Activated CD8-positive, alpha-beta memory T cell treated with anti-CD3 and anti-CD28 coated beads, Interleukin-2, amount 50 U/mL, for 1 hour (primary cell): ENCODE results near the gene CNTNAP2.

Experiments
- DNase-seq: peaks from one replicate; pipeline ENCODE4 v3.0.0-alpha.2; 2020; ENCODE audit errors: extremely low read depth

Gene CNTNAP2

GRCh38 chr7:147937428-147937827, 1820.8 kb downstream of the CNTNAP2 start:
- no peak for DNase-seq

DNA sequence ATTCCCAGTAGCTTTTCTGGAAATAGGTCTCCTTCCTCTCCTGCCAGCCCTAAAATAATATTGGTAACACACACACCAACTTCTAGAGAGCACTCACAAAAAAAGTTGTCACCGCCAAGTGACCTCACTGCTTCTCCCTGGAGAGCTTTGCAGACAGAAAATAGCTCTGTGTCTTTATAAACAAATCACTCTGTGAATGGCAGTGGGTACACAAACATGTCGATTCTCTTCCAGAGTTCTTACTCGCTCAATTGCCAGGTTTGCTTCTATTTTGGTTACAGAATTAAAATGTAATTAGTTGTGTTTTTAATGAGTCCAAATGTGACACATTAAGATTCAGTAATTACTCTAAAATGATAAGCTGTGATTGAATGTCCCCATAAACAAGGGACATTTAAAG, 1824.8 kb downstream of the CNTNAP2 start:
- DNase-seq: no peak

GRCh38 chr7:147944321-147944720, 1827.7 kb downstream of the CNTNAP2 start:
- DNase-seq: no peak

GRCh38 chr7:147952918-147953317, 1836.3 kb downstream of the CNTNAP2 start:
- DNase-seq: no peak

- no peak for DNase-seq
These were observed 1851.5 kb downstream of the CNTNAP2 start for GRCh38 chr7:147968046-147968610.

DNA sequence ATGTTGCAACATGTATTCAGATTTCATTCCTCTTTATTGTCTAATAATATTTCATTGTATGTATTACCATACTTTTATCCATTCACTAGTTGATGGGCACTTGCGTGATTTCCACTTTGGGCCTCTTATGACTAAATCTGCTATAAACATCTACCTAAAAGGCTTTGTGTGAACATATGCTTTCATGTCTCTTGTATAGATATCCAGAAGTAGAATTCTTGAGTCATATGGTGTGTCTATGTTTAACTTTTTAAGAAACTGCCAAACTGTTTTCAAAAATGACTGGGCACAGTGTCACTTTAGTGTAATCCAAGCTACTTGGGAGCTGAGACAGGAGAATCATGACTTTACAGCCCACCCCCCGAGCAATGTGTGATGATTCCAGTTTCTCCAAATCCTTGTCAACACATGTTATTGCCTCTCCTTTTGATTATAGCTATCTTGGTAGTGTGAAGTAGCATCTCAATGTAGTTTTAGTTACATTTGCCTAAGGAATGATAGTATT, 1855.1 kb downstream of the CNTNAP2 start:
- no peak for DNase-seq

- no peak for DNase-seq
These were observed 1861.6 kb downstream of the CNTNAP2 start for GRCh38 chr7:147978201-147978600.

DNA sequence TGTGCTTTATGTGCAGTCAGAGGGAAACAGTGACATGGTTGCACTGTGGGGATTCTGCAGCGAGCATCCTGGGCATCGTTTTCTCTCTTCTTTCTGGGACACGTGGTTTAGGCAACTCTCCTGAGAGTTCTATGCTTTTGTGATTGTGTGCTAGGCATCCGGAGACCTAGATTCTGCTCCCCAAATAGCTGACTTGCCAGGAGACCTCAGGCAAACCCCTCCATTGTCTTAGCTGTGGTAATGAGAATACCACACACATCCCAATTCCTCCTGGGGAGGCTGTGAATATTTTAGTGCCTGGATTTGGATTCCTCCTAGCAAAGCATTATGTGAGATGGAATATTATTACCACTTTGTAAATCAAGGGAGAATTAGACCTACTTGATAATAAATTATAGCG, 1862.0 kb downstream of the CNTNAP2 start:
- no peak for DNase-seq

GRCh38 chr7:147980826-147981813, 1864.5 kb downstream of the CNTNAP2 start:
- no peak for DNase-seq

DNA sequence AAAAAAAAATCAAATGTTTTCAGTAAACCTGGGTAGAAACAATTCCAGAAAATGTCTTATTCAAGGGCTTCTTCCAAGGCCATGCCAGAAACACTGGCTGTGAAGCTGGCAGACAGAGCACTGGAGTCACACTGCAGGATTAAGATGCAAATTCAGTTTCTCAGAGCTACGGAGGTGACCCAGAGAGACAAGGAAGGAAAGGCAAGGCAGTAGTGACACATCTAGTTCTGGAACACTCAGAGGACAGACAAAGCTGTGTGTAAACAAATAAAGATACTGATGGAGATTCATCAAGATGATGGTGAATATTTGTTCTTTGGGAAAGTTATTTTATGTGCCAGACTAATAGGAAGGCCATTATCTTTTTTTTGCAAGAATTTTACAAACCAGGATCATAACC, 1865.7 kb downstream of the CNTNAP2 start:
- no peak for DNase-seq

DNA sequence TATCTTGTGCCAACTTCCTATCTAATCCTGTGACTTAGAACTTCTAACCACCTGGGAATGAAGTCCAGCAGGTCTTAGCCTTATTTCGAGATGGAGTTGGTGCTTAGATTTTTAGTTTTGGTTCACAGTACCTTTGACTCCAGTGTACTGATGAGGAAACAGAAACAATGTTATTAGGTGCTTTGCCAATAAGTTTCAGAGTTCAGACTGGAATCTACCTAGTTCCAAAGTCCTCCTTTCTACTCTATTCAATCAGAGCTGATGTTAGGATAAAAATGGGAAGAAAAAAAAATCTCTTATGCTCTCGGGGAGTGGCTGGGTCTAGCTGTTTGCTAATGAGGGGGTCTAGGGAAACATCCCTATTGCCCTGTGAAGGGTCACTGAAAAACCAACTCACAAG, 1867.7 kb downstream of the CNTNAP2 start:
- no peak for DNase-seq

DNA sequence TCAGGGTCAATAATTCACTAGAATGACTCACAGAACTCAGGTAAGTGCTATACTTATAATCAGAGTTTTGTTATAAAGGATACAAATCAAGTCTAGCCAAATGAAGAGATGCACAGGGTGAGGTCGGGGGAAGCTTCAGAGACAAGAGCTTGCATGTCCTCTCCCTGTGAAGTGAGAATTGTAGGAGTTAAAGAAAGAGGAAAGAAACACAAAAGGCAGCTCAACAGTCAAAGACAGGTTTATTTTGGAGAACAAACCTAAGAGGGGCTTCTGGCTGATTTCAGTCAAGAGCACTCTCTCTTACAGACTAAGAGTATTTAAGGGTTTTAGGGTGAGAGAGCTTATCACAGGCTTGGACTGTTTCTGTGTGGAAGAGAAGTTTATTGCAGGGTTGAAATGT, 1873.5 kb downstream of the CNTNAP2 start:
- no peak for DNase-seq

DNA sequence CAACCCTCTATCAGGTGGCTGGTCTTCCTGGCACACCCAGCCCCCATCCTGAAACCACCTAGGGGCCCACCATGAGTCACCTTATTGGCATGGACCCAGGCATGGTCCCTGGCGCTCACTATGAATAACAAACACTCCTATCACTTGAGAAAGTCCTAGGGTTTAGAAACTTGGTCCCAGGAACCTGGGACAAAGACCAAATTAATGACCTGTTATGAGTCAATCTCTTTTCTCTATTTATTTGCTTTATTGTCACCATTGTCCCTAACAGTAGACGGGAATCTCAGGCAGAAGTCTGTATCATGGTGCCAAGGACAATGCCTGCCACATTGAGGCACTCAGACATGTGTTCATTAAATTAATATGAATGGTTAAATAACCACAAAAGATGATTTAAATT, 1874.3 kb downstream of the CNTNAP2 start:
- no peak for DNase-seq

- no peak for DNase-seq
These were observed 1876.1 kb downstream of the CNTNAP2 start for GRCh38 chr7:147992698-147993097.

GRCh38 chr7:147997636-147998035, 1881.0 kb downstream of the CNTNAP2 start:
- no peak for DNase-seq

- no peak for DNase-seq
These were observed 1883.4 kb downstream of the CNTNAP2 start for GRCh38 chr7:147999962-148000361.

GRCh38 chr7:148011753-148012152, 1895.2 kb downstream of the CNTNAP2 start:
- DNase-seq: no peak

- DNase-seq: no peak
These were observed 1897.4 kb downstream of the CNTNAP2 start for GRCh38 chr7:148014001-148014400.

DNA sequence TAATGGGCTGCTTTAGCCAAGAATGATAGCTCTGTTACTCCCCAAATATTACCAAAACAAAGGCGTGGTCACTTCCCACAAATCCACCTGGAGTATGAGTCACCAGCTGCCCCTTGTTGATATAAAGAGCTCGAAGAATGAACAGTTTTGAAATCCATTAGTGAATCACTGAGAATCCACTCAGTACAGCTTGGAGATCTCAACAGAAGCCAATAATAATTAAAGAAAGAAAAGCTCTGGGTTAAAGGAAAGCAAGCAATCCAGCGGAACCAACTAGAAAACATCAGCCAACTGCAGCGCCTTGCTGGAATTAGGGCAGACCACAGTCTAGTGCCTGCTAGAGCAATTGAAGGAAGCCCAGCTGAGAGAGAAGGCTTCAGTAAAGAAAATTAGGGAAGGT, 1897.9 kb downstream of the CNTNAP2 start:
- DNase-seq: no peak

DNA sequence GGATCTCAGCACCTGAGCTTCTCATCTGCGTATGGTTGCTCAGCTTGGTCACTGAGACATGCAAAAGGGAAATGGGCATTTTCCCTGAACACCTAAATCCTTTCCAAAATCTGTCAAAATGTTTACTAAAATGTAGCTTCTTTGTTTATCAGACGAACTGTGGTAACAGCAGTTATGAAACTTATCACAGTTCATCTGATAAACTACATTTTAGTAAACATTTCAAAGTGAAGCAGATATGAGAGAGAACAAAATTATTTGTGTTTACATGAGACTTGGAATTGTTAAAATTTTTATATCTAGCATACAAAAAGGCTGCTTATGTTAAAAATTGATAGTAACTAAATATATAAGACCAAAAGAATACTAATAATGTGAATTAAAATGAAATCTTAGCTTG, 1900.5 kb downstream of the CNTNAP2 start:
- DNase-seq: no peak

DNA sequence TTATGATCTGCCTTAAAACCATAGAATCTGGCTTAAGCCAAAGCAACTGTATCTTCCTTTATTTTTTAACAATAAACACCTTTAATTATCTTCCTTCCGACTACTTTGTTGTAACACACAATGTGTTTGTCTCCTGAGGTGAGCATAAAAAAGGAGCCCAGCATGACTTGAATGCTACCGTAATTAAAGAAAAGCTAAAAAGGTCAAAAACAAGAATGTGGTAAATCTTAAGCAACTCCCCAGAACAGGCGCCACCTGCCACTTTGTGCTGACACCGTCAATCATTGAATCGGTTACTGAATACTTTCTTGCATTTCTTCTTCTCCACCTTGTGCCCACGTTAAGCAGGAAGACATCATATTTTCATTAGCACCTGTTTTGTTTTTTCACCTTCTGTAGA, 1904.1 kb downstream of the CNTNAP2 start:
- no peak for DNase-seq

DNA sequence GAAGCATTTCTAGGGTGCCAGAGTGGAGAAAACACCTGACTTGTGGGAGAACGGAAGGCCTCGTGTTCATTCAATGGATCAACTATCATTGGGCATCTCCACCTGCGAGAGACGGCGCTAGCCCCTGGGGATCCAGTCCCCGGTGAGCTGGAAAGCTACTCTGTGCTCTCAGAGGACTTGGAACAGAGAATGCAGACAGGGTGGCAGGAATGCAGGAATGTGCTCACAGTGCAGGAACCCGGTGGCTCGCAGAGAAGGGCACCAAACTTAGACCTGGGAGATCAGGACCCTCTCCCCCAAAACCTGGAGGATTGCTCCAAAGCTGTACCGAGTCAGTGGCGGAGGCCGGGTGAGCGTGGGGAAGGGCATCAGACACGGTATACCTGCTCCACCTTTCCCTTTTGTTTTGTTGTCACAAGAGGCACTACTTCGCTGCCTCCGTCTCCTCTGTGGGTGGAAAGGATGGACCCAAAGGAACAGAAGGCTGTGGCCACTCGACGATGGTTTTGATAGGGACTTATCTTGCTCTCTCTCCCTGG, 1905.0 kb downstream of the CNTNAP2 start:
- DNase-seq: no peak

- DNase-seq: no peak
These were observed 1906.2 kb downstream of the CNTNAP2 start for GRCh38 chr7:148022832-148023231.
